SH-SY5Y (cell line): ENCODE measurements around the gene C9orf78.

Experiments
- GATA2 ChIP-seq: IDR thresholded peaks from 2 replicates; pipeline ENCODE4 v1.6.1; 2011; ENCODE audit warnings: mild to moderate bottlenecking, low read depth, low read length
- GATA3 ChIP-seq: IDR thresholded peaks from 2 replicates; pipeline ENCODE4 v1.6.1; 2011; ENCODE audit warnings: low read depth, mild to moderate bottlenecking, low read length, moderate library complexity

- TF ChIP-seq GATA3 (no peak), GATA2 (no peak)
These were observed 18.5 kb upstream of the C9orf78 start for GRCh38 chr9:129853614-129854013.
